ENCODE measurements around the gene FGF21.

FGF21 gene

DNA sequence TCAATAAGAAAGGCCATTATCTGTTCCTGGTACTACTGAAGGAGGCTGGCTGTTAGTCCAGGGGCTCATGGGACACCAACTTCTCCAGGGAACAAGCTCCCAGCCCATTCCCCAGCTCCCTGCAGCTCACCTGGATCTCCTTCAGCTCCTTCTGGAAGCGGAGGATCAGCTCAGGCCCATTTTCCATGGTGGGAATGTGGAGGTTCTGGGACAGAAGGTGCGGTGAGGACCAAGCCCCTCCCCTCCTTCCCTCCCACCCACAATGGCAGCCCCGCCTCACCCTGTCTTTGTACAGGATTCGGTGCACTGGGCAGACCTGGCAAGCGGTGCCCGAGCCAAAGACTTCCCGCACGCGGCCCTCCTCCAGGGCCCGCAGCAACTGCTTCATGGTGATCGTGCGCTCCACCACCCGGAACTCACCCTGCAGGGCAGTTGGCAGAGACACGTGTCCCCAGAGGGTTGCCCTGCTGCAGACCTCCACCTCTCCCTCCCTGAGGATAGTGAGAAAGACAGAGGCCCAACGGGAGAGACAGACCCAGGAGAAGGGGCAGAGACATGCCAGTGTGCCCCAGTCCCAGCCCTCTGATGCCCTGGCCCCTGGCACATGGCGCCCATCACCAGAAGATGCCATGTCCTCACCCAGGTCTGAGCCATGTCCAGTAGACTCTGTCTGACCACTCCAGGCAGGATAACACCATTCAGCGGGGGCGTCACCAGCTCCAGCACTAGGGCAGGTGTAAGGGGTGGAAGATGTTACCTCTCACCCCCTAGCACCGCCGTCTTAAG, 41.2 kb downstream of the FGF21 start:
- no peak overlapping the region for H3K4me3 ChIP-seq (ENCODE audit: low read length)
- TF ChIP-seq, protein P1, sequence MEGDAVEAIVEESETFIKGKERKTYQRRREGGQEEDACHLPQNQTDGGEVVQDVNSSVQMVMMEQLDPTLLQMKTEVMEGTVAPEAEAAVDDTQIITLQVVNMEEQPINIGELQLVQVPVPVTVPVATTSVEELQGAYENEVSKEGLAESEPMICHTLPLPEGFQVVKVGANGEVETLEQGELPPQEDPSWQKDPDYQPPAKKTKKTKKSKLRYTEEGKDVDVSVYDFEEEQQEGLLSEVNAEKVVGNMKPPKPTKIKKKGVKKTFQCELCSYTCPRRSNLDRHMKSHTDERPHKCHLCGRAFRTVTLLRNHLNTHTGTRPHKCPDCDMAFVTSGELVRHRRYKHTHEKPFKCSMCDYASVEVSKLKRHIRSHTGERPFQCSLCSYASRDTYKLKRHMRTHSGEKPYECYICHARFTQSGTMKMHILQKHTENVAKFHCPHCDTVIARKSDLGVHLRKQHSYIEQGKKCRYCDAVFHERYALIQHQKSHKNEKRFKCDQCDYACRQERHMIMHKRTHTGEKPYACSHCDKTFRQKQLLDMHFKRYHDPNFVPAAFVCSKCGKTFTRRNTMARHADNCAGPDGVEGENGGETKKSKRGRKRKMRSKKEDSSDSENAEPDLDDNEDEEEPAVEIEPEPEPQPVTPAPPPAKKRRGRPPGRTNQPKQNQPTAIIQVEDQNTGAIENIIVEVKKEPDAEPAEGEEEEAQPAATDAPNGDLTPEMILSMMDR (conservative IDR thresholded peaks at IDR 0.05; ENCODE audit: low read depth, low read length): no peak
- no peak for DNase-seq (ENCODE audit: low read depth)

- TF ChIP-seq, protein P1 (conservative IDR thresholded peaks at IDR 0.05; ENCODE audit: low read depth, low read length): no peak
- DNase-seq (ENCODE audit: low read depth): no peak
- no peak overlapping the region for H3K4me3 ChIP-seq (ENCODE audit: low read length)
Observed at GRCh38 chr19:48797103-48797502, 41.8 kb downstream of the FGF21 start.

DNA sequence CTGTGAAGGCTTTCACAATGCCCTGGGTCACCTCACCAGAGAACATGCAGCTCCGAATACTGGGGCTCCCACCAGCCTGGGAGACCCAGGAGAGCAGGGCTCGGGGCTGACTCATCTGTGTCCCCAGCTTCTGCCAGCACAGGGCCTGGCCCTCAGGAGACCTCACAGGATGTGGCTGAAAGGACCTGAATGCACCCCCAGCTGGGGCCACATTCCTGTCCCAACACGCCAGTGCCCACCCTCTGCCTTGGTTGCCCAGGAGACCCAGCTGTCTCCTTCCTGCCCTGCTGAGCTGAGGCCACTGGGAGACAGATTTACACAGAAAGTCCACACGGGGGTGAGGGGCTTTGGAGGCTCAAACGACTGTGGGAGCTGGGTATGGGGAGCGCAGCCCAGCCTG, 43.6 kb downstream of the FGF21 start:
- no peak for DNase-seq (ENCODE audit: low read depth)
- TF ChIP-seq, protein P1 (conservative IDR thresholded peaks at IDR 0.05; ENCODE audit: low read depth, low read length): no peak
- no peak overlapping the region for H3K4me3 ChIP-seq (ENCODE audit: low read length)

DNA sequence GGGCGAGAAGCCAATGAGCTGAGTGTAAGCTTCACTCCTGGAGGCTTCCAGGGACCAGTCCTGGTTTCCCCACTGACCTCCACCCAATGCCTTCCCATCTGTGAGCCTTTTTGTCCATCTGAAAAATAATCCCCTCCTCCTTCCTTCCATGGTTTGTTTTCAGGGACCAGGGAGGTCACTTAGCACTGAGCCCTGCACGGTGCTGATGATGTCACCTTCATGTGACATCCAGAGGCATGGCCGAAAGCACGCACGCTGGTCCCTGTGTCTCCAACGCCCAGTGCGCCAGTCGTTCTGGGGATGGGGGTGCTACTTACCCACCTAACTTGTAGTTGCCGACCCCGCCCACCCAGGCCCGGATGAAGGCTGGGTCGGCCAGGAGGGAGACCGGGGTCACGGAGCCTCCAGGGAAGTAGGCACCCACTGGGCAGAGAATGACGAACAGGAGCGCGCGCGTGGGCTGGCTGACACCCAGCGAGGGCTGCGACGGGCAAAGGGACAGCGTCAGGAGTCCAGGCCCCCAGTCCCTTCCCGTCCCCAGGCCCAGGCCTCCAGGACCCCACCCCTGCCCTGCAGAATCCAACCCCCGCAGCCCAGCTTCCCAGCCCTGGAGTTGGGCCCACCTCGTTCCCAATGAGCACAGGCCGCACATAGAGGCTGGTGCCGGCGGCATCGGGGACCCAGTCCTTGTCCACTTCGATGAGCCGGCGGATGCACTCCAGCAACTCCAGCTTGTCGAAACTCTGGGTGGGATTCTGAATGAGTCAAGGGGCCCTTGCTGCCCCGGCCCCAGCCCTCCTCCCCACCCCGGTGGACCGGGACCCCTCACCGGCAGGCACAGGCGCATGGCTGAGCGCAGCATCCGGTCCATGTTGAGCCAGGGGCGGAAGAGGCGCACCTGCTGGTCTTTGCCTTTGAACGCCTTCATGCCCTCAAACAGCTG, 44.3 kb downstream of the FGF21 start:
- H3K4me3 ChIP-seq (ENCODE audit: low read length): no peak overlapping the region
- TF ChIP-seq, protein P1 (conservative IDR thresholded peaks at IDR 0.05; ENCODE audit: low read depth, low read length): no peak
- no peak for DNase-seq (ENCODE audit: low read depth)

GRCh38 chr19:48802623-48803022, 47.3 kb downstream of the FGF21 start:
- TF ChIP-seq, protein P1 (conservative IDR thresholded peaks at IDR 0.05; ENCODE audit: low read depth, low read length): no peak
- H3K4me3 ChIP-seq (ENCODE audit: low read length): no peak overlapping the region
- DNase-seq (ENCODE audit: low read depth): no peak

GRCh38 chr19:48804496-48804895, 49.2 kb downstream of the FGF21 start:
- H3K4me3 ChIP-seq (ENCODE audit: low read length): no peak overlapping the region
- DNase-seq (ENCODE audit: low read depth): no peak
- TF ChIP-seq, protein P1 (conservative IDR thresholded peaks at IDR 0.05; ENCODE audit: low read depth, low read length): no peak

Data from retinal pigment epithelial cell (primary cell).